Mesodermal cell (in vitro differentiated cells): Measurements from ENCODE around the gene ACOT4.

ENCODE experiments used
- H3K27ac ChIP-seq: 2 replicates; pipeline ENCODE4 v1.7.0; 2013; ENCODE audit warnings: mild to moderate bottlenecking, low read depth, low read length, moderate library complexity; ENCODE audit not compliant: severe bottlenecking
- H3K36me3 ChIP-seq: 2 replicates; pipeline ENCODE4 v1.7.1; 2013; ENCODE audit warnings: mild to moderate bottlenecking, low read length, moderate library complexity; ENCODE audit not compliant: control insufficient read depth, insufficient read depth
- H3K4me1 ChIP-seq: one replicate; pipeline ENCODE4 v1.7.1; 2013; ENCODE audit warnings: mild to moderate bottlenecking, low read length; ENCODE audit not compliant: insufficient read depth, control insufficient read depth, poor library complexity, severe bottlenecking
- H3K4me3 ChIP-seq: 2 replicates; pipeline ENCODE4 v1.7.0; 2013; ENCODE audit warnings: low read length, control low read depth, mild to moderate bottlenecking; ENCODE audit not compliant: insufficient read depth, poor library complexity, severe bottlenecking; ENCODE audit errors: extremely low read depth
- H3K9me3 ChIP-seq: 2 replicates; pipeline ENCODE4 v1.7.1; 2013; ENCODE audit warnings: mild to moderate bottlenecking, low read length, moderate library complexity; ENCODE audit not compliant: control insufficient read depth
- WGBS, 2 experiments: methylation state at CpG; one replicate each; pipeline ENCODE4 v1.1.5; 2013; ENCODE audit warnings: missing lambda C conversion rate in 2 of 2; ENCODE audit not compliant: insufficient coverage in 2 of 2; 5-methylcytosine and 5-hydroxymethylcytosine counted together

ACOT4 gene

DNA sequence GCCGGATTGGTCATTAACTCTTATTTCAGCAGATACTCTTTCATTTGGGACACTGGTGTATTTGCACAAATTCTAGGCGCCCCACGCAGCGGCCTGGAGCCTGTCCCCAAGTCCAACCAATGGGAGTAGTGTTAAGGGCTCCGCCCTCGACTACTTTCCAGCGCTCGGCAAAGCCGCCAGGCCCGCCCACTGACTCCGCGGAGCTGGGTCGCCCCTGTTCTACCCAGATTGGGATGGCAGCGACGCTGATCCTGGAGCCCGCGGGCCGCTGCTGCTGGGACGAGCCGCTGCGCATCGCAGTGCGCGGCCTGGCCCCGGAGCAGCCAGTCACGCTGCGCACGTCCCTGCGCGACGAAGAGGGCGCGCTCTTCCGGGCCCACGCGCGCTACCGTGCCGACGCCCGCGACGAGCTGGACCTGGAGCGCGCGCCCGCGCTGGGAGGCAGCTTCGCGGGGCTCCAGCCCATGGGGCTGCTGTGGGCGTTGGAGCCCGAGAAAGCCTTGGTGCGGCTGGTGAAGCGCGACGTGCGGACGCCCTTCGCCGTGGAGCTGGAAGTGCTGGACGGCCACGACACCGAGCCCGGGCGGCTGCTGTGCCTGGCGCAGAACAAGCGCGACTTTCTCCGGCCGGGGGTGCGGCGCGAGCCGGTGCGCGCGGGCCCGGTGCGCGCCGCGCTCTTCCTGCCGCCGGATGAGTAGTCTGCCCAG is 20.8 kb downstream of the ACOT4 start, which contains the start of gene ACOT6:
Gene ACOT6, plus strand, starts transcription at position 179 of the 707 bp plus-strand sequence. Its CDS starts 55 bp downstream, at position 234.
- Histone ChIP-seq H3K4me1 (peaks cover 4% of the 10 kb centered on the region), H3K36me3 (no peaks in the 10 kb centered on the region), H3K4me3 (peak within 1 kb of the TSS; percentile 55), H3K9me3 (peaks cover 6% of the 10 kb centered on the region), H3K27ac (peak within 1 kb of the TSS; percentile 25)
- whole genome bisulfite sequencing, 2 experiments, result 1% methylated on average over 72 to 83 of the region's 84 CpGs

DNA sequence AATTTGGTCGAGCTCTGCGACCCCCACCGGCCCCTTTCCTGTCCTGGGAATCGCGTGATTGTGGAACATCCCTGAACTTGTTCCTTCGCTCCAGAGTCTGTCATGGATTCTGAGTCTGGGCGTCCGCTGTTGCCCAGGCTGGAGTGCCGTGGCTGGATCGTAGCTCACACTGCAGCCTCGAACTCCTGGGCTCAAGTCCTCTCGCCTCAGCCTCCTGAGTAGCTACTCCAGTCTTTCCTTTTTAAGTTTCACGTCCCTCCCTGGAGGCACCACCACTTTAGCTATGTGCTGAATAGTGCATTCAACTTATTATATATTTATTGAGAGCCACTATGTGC is 21.3 kb downstream of the ACOT4 start:
- no peak overlapping the region for H3K27ac ChIP-seq
- H3K4me3 ChIP-seq, result peak overlapping the region; percentile 55
- 10 to 15% methylated on average over 11 to 12 of the region's 13 CpGs for WGBS, 2 experiments

DNA sequence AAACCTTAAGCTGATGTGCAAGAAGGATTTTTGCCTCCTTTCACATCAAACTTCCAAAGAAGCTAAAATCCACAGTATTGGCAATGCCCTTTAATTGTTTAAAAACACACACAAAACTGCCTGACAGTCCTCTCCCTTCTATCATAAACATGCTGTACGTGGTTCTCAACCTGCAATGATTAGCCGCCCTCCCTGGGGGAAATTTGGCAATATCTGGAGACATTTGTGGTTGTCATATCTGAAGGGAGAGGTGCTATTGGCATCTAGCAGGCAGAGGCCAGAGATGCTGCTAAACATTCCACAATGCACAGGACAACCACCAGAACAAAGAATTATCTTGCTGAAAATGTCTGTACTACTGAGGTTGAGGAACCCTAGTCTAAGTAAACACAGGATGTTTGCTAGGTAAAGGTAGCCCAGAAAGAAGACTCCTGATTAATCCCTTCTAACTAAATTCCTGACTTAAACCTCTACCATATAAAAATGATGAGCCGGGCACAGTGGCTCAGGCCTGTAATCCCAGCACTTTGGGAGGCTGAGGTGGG is 21.8 kb downstream of the ACOT4 start:
- H3K4me1 ChIP-seq, result peaks cover 4% of the 10 kb centered on the region

More for the DNA sequence above, 21.3 kb downstream of the ACOT4 start:
- peaks cover 4% of the 10 kb centered on the region for H3K4me1 ChIP-seq
- no peaks in the 10 kb centered on the region for H3K36me3 ChIP-seq
- peaks cover 6% of the 10 kb centered on the region for H3K9me3 ChIP-seq

DNA sequence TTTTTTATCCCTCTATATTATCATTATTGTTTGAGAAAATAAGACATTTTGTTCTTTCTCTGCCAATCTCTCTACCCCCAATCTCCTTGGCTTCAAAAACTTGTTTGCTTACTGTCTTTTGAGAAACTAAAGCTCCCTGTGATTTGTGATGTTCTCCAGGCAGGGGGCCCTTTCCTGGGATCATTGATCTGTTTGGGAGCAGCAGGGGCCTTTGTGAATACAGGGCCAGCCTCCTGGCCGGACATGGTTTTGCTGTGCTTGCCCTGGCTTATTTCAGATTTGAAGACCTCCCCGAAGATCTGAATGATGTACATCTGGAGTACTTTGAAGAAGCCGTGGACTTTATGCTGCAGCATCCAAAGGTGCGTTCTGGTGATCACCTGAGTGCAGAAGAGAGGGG is 25.2 kb downstream of the ACOT4 start:
- Histone ChIP-seq H3K4me3 (no peak overlapping the region), H3K27ac (no peak overlapping the region), H3K4me1 (peaks cover 4% of the 10 kb centered on the region), H3K9me3 (no peaks in the 10 kb centered on the region), H3K36me3 (no peaks in the 10 kb centered on the region)
- WGBS, 2 experiments, result 53 to 78% methylated on average over 4 of the region's 4 CpGs

More for the DNA sequence above, 21.8 kb downstream of the ACOT4 start:
- 80 to 100% methylated on average over 1 of the region's 3 CpGs for WGBS, 2 experiments
- peak overlapping the region; percentile 55 for H3K4me3 ChIP-seq
- peaks cover 6% of the 10 kb centered on the region for H3K9me3 ChIP-seq
- H3K36me3 ChIP-seq, result no peaks in the 10 kb centered on the region
- no peak overlapping the region for H3K27ac ChIP-seq

DNA sequence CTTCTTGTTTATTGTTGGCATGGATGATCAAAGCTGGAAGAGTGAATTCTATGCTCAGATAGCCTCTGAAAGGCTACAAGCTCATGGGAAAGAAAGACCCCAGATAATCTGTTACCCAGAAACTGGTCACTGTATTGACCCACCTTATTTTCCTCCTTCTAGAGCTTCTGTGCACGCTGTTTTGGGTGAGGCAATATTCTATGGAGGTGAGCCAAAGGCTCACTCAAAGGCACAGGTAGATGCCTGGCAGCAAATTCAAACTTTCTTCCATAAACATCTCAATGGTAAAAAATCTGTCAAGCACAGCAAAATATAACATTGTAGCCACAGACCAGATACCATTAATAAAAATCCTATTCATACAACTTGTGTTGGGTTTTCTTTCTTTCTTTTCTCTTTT is 27.9 kb downstream of the ACOT4 start:
- Histone ChIP-seq H3K4me1 (no peaks in the 10 kb centered on the region), H3K36me3 (no peaks in the 10 kb centered on the region), H3K4me3 (no peak overlapping the region), H3K9me3 (no peaks in the 10 kb centered on the region), H3K27ac (no peak overlapping the region)
- no CpG with 5 or more reads among the region's 1 CpG for WGBS, 2 experiments

DNA sequence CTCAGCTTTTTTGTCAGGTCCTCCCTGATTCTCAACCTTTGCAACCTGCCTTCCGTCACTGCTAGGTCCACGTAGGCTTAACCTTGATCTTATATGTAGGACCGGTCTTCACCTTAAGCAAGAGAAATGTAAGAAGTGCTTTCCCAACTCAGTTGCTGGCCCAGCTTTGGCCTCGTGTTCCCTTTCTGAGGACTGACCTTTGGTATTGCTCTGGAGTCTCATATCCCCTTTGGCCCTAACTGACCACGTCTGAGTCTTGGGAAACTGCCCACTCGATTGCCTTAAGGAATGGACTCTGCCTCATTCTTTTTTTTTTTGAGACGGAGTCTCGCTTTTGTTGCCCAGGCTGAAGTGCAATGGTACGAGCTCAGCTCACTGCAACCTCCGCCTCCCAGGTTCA is 28.6 kb downstream of the ACOT4 start:
- Histone ChIP-seq H3K4me3 (no peak overlapping the region), H3K9me3 (no peaks in the 10 kb centered on the region), H3K36me3 (no peaks in the 10 kb centered on the region), H3K4me1 (no peaks in the 10 kb centered on the region), H3K27ac (no peak overlapping the region)
- WGBS, 2 experiments, result 88 to 94% methylated on average over 10 of the region's 10 CpGs

DNA sequence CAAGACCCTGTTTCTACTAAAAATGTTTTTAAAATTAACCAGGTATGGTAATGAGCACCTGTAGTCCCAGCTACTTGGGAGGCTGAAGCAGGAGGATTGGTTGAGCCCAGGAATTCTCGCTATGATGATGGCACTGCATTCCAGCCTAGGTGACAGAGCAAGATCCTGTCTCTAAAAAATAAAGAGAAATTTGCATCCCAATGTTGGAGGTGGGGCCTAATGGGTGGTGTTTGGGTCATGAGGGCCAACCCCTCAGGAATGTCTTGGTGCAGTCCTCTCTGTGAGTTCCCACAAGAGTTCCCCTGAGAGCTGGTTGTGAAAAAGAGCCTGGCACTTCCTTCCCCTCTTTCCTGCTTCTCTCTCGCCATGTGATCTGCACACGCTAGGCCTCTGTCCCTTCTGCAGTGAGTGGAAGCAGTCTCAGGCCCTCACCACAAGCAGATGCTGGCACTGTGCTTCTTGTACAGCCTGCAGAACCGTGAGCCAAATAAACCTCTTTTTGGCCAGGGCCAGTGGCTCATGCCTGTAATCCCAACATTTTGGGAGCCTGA is 31.9 kb downstream of the ACOT4 start:
- H3K27ac ChIP-seq, result no peak overlapping the region
- H3K4me3 ChIP-seq, result no peak overlapping the region
- 91 to 95% methylated on average over 3 to 4 of the region's 4 CpGs for WGBS, 2 experiments
- H3K9me3 ChIP-seq, result no peaks in the 10 kb centered on the region
- no peaks in the 10 kb centered on the region for H3K4me1 ChIP-seq
- H3K36me3 ChIP-seq, result no peaks in the 10 kb centered on the region

DNA sequence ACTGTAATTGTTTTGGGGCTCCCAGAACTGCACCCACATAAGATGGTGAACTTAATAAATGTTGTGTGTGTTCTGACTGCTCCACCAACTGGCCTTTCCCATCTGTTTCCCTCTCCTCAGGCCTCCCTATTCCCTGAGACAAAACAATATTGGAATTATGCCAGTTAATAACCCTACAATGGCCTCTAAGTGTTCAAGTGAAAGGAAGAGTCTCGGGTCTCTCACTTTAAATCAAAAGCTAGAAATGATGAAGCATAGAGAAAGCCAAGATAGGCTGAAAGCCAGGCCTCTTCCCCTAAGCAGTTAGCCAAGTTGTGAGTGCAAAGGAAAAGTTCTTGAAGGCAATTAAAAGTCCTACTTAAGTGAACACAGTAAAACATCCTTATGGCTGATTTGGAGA is 34.0 kb downstream of the ACOT4 start:
- 83 to 100% methylated on average over 1 of the region's 1 CpG for WGBS, 2 experiments
- H3K9me3 ChIP-seq, result no peaks in the 10 kb centered on the region
- no peak overlapping the region for H3K4me3 ChIP-seq
- H3K36me3 ChIP-seq, result no peaks in the 10 kb centered on the region
- no peaks in the 10 kb centered on the region for H3K4me1 ChIP-seq
- no peak overlapping the region for H3K27ac ChIP-seq

DNA sequence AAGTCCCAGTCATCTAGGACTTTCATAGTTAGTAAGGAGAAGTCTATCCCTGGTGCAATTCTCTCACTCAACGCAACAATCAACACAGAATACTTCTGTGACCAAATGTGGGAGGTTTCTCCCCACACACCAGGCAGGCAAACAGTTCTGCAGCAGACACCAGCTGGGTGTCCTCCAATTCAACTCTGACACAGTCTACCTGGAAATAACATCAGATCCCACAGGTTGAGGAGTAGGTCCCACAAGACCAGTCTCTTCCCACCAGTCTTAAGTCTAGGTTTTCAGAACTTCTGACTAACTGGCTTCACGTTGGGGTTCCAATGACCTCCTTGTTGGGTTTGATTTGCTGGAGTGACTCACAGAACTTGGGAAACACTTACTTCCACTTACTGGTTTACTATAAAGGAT is 35.5 kb downstream of the ACOT4 start:
- H3K36me3 ChIP-seq, result no peaks in the 10 kb centered on the region
- H3K27ac ChIP-seq, result no peak overlapping the region
- WGBS, 2 experiments, result 80% methylated on average over 1 of the region's 2 CpGs; no CpG with 5 or more reads in 1 of the 2 experiments
- H3K9me3 ChIP-seq, result no peaks in the 10 kb centered on the region
- no peaks in the 10 kb centered on the region for H3K4me1 ChIP-seq
- H3K4me3 ChIP-seq, result no peak overlapping the region

DNA sequence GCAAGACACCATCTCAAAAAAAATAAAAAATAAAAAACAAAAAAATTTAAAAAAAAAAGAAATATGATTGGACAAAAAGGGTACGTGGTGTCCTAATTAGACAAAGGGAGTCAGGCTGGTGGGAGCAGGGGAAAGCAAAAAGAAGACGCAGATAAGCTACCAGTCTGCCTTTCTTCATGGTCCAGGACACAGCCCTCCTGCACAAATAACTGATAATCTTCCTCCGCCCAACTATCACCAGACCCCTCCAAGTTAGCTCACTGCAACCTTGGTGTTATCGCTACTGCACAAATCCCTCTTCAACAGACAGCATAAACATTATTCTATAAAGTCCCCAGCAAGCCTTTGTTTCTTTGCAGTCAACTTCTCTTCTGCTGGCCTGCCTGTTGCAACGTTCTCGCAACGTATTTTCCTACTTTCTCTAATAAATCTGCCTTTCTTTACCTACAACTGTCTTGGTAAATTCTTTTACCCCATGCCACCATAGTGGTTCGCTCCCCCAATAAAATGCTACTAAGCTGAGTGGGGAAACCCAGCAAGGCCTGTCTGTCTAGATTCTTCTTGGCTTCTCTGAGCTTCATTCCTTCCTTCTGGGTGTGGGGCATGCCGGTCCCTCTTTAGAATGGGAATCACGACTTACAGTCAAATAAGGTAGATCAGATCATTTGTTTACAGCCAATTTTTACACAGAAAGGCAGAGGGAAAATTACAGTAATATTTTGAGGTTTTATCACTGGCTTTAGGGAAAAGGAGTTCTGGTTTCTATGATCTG is 38.5 kb downstream of the ACOT4 start:
- 90 to 95% methylated on average over 8 to 9 of the region's 10 CpGs for WGBS, 2 experiments
- Histone ChIP-seq H3K4me1 (peaks cover 4% of the 10 kb centered on the region), H3K27ac (no peak overlapping the region), H3K9me3 (no peaks in the 10 kb centered on the region), H3K4me3 (no peak overlapping the region), H3K36me3 (no peaks in the 10 kb centered on the region)
